ENCODE measurements around the gene PAQR4.

Gene PAQR4

DNA sequence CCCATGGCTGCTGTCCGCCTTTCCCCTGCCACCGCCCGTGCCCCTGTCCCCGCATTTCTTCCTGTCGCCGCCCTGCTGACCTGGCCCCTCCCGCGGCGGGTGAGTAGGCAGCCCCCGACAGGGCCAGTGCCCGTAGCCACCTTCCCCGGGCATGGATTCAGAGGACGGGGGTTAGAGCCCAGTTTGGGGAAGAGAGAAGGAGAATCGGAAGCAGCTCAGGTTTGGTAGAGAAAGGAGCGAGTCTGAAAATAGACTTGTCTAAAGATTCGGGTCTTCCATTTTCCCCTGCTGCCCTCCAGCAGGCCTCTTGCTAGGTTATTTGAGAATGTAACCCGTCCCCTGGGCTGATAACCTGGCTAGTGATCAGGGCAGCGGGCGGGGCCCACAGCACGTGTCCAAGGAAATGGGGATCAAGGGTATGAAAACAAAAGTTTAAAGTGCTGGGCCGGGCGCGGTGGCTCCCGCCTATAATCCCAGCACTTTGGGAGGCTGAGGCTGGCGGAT lies 35.7 kb downstream of the PAQR4 start (continued):
- TF ChIP-seq, protein P1, sequence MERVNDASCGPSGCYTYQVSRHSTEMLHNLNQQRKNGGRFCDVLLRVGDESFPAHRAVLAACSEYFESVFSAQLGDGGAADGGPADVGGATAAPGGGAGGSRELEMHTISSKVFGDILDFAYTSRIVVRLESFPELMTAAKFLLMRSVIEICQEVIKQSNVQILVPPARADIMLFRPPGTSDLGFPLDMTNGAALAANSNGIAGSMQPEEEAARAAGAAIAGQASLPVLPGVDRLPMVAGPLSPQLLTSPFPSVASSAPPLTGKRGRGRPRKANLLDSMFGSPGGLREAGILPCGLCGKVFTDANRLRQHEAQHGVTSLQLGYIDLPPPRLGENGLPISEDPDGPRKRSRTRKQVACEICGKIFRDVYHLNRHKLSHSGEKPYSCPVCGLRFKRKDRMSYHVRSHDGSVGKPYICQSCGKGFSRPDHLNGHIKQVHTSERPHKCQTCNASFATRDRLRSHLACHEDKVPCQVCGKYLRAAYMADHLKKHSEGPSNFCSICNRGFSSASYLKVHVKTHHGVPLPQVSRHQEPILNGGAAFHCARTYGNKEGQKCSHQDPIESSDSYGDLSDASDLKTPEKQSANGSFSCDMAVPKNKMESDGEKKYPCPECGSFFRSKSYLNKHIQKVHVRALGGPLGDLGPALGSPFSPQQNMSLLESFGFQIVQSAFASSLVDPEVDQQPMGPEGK (tag by site-specific recombination; IDR thresholded peaks at IDR 0.05): peak; percentile 40; the same call in 1 of the 2 replicates
- TF ChIP-seq ZNF19 (tag by site-specific recombination; IDR thresholded peaks at IDR 0.05; ENCODE audit: low read depth) (no peak), ZNF548 (tag by site-specific recombination; IDR thresholded peaks at IDR 0.05) (no peak), ZBTB8A (tag by site-specific recombination; IDR thresholded peaks at IDR 0.05) (0 out of 2 replicates have a peak, but pooled peaks have one; percentile 59), SP3 (tag by site-specific recombination; IDR thresholded peaks at IDR 0.05) (0 out of 2 replicates have a peak, but pooled peaks have one; percentile 16), SP7 (tag by site-specific recombination; IDR thresholded peaks at IDR 0.05) (no peak), ZNF837 (tag by site-specific recombination; IDR thresholded peaks at IDR 0.05) (no peak), ZNF514 (tag by site-specific recombination; IDR thresholded peaks at IDR 0.05) (no peak), BCL11A (tag by site-specific recombination; IDR thresholded peaks at IDR 0.05; ENCODE audit: low read depth) (no peak), SCRT2 (tag by site-specific recombination; IDR thresholded peaks at IDR 0.05) (no peak), ZNF670 (tag by site-specific recombination; IDR thresholded peaks at IDR 0.05; ENCODE audit: low read depth) (no peak), ZNF324 (tag by site-specific recombination; IDR thresholded peaks at IDR 0.05) (no peak), ZNF830 (tag by site-specific recombination; IDR thresholded peaks at IDR 0.05; ENCODE audit: low read depth) (no peak), SETDB1 (IDR thresholded peaks at IDR 0.05; ENCODE audit: insufficient read length, low read length) (no peak), ZIC2 (tag by site-specific recombination; IDR thresholded peaks at IDR 0.05) (peak; percentile 54), KLF16 (tag by site-specific recombination; IDR thresholded peaks at IDR 0.05) (no peak), ZNF132 (tag by site-specific recombination; IDR thresholded peaks at IDR 0.05; ENCODE audit: borderline replicate concordance) (no peak), KLF7 (tag by site-specific recombination; IDR thresholded peaks at IDR 0.05; ENCODE audit: borderline replicate concordance) (peak; percentile 77; the same call in 1 of the 2 replicates), ZNF560 (tag by site-specific recombination; IDR thresholded peaks at IDR 0.05; ENCODE audit: borderline replicate concordance) (no peak), IKZF3 (tag by site-specific recombination; IDR thresholded peaks at IDR 0.05) (no peak), ZNF175 (tag by site-specific recombination; IDR thresholded peaks at IDR 0.05) (no peak), ZBTB7A (tag by site-specific recombination; IDR thresholded peaks at IDR 0.05; ENCODE audit: low read depth) (no peak), ZNF10 (tag by site-specific recombination; IDR thresholded peaks at IDR 0.05) (no peak), ZNF202 (tag by site-specific recombination; IDR thresholded peaks at IDR 0.05; ENCODE audit: borderline replicate concordance) (no peak), ZNF140 (tag by site-specific recombination; IDR thresholded peaks at IDR 0.05) (no peak), ZNF530 (tag by site-specific recombination; IDR thresholded peaks at IDR 0.05; ENCODE audit: low read depth) (no peak), ZNF133 (tag by site-specific recombination; IDR thresholded peaks at IDR 0.05) (no peak), ZNF2 (tag by site-specific recombination; IDR thresholded peaks at IDR 0.05) (no peak)
- TF ChIP-seq, protein P2, sequence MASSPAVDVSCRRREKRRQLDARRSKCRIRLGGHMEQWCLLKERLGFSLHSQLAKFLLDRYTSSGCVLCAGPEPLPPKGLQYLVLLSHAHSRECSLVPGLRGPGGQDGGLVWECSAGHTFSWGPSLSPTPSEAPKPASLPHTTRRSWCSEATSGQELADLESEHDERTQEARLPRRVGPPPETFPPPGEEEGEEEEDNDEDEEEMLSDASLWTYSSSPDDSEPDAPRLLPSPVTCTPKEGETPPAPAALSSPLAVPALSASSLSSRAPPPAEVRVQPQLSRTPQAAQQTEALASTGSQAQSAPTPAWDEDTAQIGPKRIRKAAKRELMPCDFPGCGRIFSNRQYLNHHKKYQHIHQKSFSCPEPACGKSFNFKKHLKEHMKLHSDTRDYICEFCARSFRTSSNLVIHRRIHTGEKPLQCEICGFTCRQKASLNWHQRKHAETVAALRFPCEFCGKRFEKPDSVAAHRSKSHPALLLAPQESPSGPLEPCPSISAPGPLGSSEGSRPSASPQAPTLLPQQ (tag by site-specific recombination; IDR thresholded peaks at IDR 0.05): peak; percentile 95
- TF ChIP-seq, protein P3, sequence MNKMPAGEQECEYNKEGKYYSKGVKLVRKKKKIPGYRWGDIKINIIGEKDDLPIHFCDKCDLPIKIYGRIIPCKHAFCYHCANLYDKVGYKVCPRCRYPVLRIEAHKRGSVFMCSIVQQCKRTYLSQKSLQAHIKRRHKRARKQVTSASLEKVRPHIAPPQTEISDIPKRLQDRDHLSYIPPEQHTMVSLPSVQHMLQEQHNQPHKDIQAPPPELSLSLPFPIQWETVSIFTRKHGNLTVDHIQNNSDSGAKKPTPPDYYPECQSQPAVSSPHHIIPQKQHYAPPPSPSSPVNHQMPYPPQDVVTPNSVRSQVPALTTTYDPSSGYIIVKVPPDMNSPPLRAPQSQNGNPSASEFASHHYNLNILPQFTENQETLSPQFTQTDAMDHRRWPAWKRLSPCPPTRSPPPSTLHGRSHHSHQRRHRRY (tag by site-specific recombination; IDR thresholded peaks at IDR 0.05): no peak
- TF ChIP-seq, protein P4, sequence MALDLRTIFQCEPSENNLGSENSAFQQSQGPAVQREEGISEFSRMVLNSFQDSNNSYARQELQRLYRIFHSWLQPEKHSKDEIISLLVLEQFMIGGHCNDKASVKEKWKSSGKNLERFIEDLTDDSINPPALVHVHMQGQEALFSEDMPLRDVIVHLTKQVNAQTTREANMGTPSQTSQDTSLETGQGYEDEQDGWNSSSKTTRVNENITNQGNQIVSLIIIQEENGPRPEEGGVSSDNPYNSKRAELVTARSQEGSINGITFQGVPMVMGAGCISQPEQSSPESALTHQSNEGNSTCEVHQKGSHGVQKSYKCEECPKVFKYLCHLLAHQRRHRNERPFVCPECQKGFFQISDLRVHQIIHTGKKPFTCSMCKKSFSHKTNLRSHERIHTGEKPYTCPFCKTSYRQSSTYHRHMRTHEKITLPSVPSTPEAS (tag by site-specific recombination; IDR thresholded peaks at IDR 0.05): no peak
- TF ChIP-seq, protein P5, sequence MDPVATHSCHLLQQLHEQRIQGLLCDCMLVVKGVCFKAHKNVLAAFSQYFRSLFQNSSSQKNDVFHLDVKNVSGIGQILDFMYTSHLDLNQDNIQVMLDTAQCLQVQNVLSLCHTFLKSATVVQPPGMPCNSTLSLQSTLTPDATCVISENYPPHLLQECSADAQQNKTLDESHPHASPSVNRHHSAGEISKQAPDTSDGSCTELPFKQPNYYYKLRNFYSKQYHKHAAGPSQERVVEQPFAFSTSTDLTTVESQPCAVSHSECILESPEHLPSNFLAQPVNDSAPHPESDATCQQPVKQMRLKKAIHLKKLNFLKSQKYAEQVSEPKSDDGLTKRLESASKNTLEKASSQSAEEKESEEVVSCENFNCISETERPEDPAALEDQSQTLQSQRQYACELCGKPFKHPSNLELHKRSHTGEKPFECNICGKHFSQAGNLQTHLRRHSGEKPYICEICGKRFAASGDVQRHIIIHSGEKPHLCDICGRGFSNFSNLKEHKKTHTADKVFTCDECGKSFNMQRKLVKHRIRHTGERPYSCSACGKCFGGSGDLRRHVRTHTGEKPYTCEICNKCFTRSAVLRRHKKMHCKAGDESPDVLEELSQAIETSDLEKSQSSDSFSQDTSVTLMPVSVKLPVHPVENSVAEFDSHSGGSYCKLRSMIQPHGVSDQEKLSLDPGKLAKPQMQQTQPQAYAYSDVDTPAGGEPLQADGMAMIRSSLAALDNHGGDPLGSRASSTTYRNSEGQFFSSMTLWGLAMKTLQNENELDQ (tag by site-specific recombination; IDR thresholded peaks at IDR 0.05; ENCODE audit: low read depth): no peak
- TF ChIP-seq, protein P6, sequence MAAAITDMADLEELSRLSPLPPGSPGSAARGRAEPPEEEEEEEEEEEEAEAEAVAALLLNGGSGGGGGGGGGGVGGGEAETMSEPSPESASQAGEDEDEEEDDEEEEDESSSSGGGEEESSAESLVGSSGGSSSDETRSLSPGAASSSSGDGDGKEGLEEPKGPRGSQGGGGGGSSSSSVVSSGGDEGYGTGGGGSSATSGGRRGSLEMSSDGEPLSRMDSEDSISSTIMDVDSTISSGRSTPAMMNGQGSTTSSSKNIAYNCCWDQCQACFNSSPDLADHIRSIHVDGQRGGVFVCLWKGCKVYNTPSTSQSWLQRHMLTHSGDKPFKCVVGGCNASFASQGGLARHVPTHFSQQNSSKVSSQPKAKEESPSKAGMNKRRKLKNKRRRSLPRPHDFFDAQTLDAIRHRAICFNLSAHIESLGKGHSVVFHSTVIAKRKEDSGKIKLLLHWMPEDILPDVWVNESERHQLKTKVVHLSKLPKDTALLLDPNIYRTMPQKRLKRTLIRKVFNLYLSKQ (tag by site-specific recombination; IDR thresholded peaks at IDR 0.05; ENCODE audit: borderline replicate concordance): no peak

Data from HEK293 (cell line).